ENCODE measurements around the gene GALNTL6.

The GALNTL6 gene

DNA sequence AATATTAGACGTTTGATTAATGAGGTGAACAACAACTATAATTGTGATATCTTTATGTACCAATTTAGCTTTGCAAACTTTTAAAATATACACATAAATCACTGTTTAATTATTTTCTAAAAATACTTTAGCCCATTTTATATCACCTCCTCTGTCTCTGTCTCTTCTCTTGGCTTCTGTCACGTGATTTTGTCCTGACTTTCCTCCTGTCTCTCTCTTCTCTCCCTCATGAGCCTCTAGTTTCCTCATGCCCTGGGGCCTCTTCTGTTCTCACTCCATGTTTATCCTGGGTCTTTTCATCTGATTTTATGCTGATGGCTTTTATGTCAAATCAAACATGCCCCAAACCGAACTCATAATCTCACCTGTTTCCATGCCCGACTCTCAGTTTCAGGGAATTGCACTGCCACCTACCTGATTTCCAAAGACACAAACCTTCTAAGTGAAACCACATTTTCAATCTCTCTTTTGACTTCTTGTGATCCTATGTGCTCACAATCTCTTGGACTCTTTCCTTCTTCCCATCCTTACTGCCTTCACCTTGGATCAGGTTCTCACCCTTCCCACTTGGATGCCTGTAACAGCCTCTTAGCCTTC lies 1052.4 kb downstream of the GALNTL6 start:
- Histone ChIP-seq H4K20me1 (ENCODE audit: low read depth, low read length) (no peaks in the 10 kb centered on the region), H3K79me2 (ENCODE audit: insufficient read depth, low read length) (no peaks in the 10 kb centered on the region), H3K9me3 (ENCODE audit: insufficient read depth, low read length) (no peaks in the 10 kb centered on the region), H3K9ac (ENCODE audit: low read length) (no peak overlapping the region), H3K27ac (ENCODE audit: low read depth, low read length) (no peak overlapping the region), H3K27me3 (ENCODE audit: low read length) (no peaks in the 10 kb centered on the region), H3K4me3 (ENCODE audit: insufficient read depth, low read length, poor library complexity, severe bottlenecking) (no peak overlapping the region), H2AFZ (ENCODE audit: low read depth, low read length, severe bottlenecking) (no peak overlapping the region), H3F3A (ENCODE audit: insufficient read depth) (no peaks in the 10 kb centered on the region), H3K4me2 (ENCODE audit: low read depth, low read length, poor library complexity, severe bottlenecking) (no peak overlapping the region), H3K9me2 (replicated peaks; ENCODE audit: insufficient read depth, low read length) (no peaks in the 10 kb centered on the region), H3K36me3 (ENCODE audit: low read length) (no peaks in the 10 kb centered on the region)
- TF ChIP-seq EZH2phosphoT487 (conservative IDR thresholded peaks at IDR 0.05; ENCODE audit: low read length) = no peak
- no peak for TF ChIP-seq CTCF (IDR thresholded peaks at IDR 0.05; ENCODE audit: insufficient read depth, low read length, poor library complexity, severe bottlenecking)

DNA sequence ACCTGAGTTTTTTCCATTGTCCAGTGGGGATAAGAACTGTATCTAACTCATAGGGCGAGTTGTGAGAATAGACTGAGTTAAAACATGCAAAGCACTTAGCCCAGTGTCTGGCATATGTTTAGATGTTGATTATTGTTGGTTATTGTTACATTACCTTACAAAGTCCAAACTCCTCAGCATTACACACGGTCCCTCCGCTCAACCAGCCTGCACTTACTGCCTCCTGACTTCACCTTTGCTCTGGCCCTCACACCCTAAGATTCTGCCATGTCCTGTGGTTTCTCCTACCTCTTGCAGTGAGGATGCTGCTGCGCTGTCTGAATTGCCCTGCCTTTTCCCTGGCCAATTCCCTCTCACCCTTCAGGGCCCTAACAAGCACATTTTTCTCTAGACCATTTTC lies 1053.2 kb downstream of the GALNTL6 start:
- no peak overlapping the region for H3K4me2 ChIP-seq (ENCODE audit: low read depth, low read length, poor library complexity, severe bottlenecking)
- H3K4me3 ChIP-seq (ENCODE audit: insufficient read depth, low read length, poor library complexity, severe bottlenecking) = no peak overlapping the region
- no peaks in the 10 kb centered on the region for H3F3A ChIP-seq (ENCODE audit: insufficient read depth)
- H2AFZ ChIP-seq (ENCODE audit: low read depth, low read length, severe bottlenecking) = no peak overlapping the region
- no peaks in the 10 kb centered on the region for H3K79me2 ChIP-seq (ENCODE audit: insufficient read depth, low read length)
- no peaks in the 10 kb centered on the region for H3K9me3 ChIP-seq (ENCODE audit: insufficient read depth, low read length)
- no peaks in the 10 kb centered on the region for H3K36me3 ChIP-seq (ENCODE audit: low read length)
- H4K20me1 ChIP-seq (ENCODE audit: low read depth, low read length) = no peaks in the 10 kb centered on the region
- no peak overlapping the region for H3K27ac ChIP-seq (ENCODE audit: low read depth, low read length)
- H3K9ac ChIP-seq (ENCODE audit: low read length) = no peak overlapping the region
- H3K9me2 ChIP-seq (replicated peaks; ENCODE audit: insufficient read depth, low read length) = no peaks in the 10 kb centered on the region
- TF ChIP-seq CTCF (IDR thresholded peaks at IDR 0.05; ENCODE audit: insufficient read depth, low read length, poor library complexity, severe bottlenecking) (no peak), EZH2phosphoT487 (conservative IDR thresholded peaks at IDR 0.05; ENCODE audit: low read length) (no peak)
- no peaks in the 10 kb centered on the region for H3K27me3 ChIP-seq (ENCODE audit: low read length)

DNA sequence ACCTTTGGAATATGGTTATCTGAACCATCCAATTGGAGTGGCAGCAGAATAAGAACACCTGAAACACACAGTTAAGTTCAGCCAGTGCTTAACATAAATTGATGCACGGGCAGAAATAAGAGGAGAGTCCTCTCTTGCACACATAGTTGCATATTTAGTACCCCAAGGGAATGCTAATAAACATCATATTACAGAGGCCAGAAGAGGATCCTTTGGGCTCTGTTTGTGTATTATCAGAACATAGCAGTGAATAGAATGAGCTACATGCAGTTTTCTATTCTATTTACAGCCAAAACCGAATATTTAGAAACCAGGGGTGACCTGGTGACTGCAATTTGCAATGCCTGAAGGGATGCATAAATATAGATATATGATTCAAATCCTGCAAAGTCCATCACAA lies 1054.6 kb downstream of the GALNTL6 start:
- no peaks in the 10 kb centered on the region for H3K9me2 ChIP-seq (replicated peaks; ENCODE audit: insufficient read depth, low read length)
- TF ChIP-seq EZH2phosphoT487 (conservative IDR thresholded peaks at IDR 0.05; ENCODE audit: low read length) = no peak
- TF ChIP-seq CTCF (IDR thresholded peaks at IDR 0.05; ENCODE audit: insufficient read depth, low read length, poor library complexity, severe bottlenecking) = no peak
- H4K20me1 ChIP-seq (ENCODE audit: low read depth, low read length) = no peaks in the 10 kb centered on the region
- no peak overlapping the region for H3K27ac ChIP-seq (ENCODE audit: low read depth, low read length)
- no peak overlapping the region for H3K9ac ChIP-seq (ENCODE audit: low read length)
- no peak overlapping the region for H2AFZ ChIP-seq (ENCODE audit: low read depth, low read length, severe bottlenecking)
- H3K4me3 ChIP-seq (ENCODE audit: insufficient read depth, low read length, poor library complexity, severe bottlenecking) = no peak overlapping the region
- no peaks in the 10 kb centered on the region for H3F3A ChIP-seq (ENCODE audit: insufficient read depth)
- no peaks in the 10 kb centered on the region for H3K79me2 ChIP-seq (ENCODE audit: insufficient read depth, low read length)
- no peaks in the 10 kb centered on the region for H3K27me3 ChIP-seq (ENCODE audit: low read length)
- no peaks in the 10 kb centered on the region for H3K9me3 ChIP-seq (ENCODE audit: insufficient read depth, low read length)
- no peak overlapping the region for H3K4me2 ChIP-seq (ENCODE audit: low read depth, low read length, poor library complexity, severe bottlenecking)
- H3K36me3 ChIP-seq (ENCODE audit: low read length) = no peaks in the 10 kb centered on the region
